ENCODE data around the gene GOLGA6B. TPM values are rescaled to one million over a fixed set of nuclear protein-coding genes. Genes with fewer than 3 reads are reported as not detected.
A peak's percentile ranks its signal among the peaks of the same experiment; 100 is the strongest.
"Not testable (repeated sequence)": the region's sequence is repeated elsewhere in the genome, so short reads cannot be mapped to it uniquely, and the experiment has no call there.

Gene GOLGA6B
- total RNA-seq, 4 donors from 2014 or later = 0.27 TPM; not detected in 3

DNA sequence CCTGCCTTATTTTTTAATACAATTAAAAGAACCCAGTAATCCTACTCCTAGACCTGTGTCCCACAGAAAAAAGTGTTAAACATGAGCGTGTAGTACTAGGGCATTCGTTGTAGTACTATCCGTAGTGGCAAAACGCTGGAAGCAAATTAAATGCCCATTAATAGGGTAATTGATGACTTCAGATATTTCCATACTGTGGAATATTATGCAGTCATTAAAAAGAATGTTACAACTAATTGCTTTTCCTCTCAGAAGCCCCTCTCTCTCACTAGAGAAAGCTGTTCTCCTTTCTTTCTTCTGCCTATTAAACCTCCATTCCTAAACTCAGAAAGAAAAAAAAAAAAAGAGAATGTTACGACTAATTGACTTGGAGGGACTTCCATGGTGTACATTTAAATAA is 34.2 kb downstream of the GOLGA6B start:
- 98% methylated on average over 5 of the region's 5 CpGs for WGBS, 2 donors
- no peak for DNase-seq
- Histone ChIP-seq H3K36me3 (no peaks in the 10 kb centered on the region), H3K4me3 (replicated peaks in 1 of 3) (no peak overlapping the region), H3K27ac (no peak overlapping the region), H3K27me3 (no peaks in the 10 kb centered on the region), H3K4me1 (peaks cover 6 to 13% of the 10 kb centered on the region in 2 donors), H3K9me3 (no peaks in the 10 kb centered on the region)
- intact Hi-C loops (cut with DNase I) = no loop called here
- no peak for TF ChIP-seq POLR2A (IDR thresholded peaks at IDR 0.05)
- no peak for TF ChIP-seq CTCF (IDR thresholded peaks at IDR 0.05)

GRCh38 chr15:72690938-72691337 is 36.4 kb downstream of the GOLGA6B start:
- intact Hi-C loops (cut with DNase I) = no loop called here
- Histone ChIP-seq H3K36me3 (no peaks in the 10 kb centered on the region), H3K4me3 (replicated peaks in 1 of 3) (no peak overlapping the region), H3K4me1 (peaks cover 6 to 9% of the 10 kb centered on the region in 2 donors), H3K27ac (no peak overlapping the region), H3K27me3 (no peaks in the 10 kb centered on the region), H3K9me3 (no peaks in the 10 kb centered on the region)
- TF ChIP-seq POLR2A (IDR thresholded peaks at IDR 0.05) (no peak), CTCF (IDR thresholded peaks at IDR 0.05) (no peak)
- WGBS, 2 donors = 33 to 50% methylated on average over 5 of the region's 5 CpGs
- peak; percentile 12 to 17 for DNase-seq

GRCh38 chr15:72698938-72699337 is 44.4 kb downstream of the GOLGA6B start:
- H3K9me3 ChIP-seq = no peaks in the 10 kb centered on the region
- intact Hi-C loops (cut with DNase I) = no loop called here
- no peaks in the 10 kb centered on the region for H3K27me3 ChIP-seq
- DNase-seq = no peak
- WGBS, 2 donors = 95 to 97% methylated on average over 5 of the region's 5 CpGs
- no peaks in the 10 kb centered on the region for H3K36me3 ChIP-seq
- H3K4me1 ChIP-seq = no peaks in the 10 kb centered on the region
- TF ChIP-seq POLR2A (IDR thresholded peaks at IDR 0.05) (no peak), CTCF (IDR thresholded peaks at IDR 0.05) (no peak)
- H3K27ac ChIP-seq = no peak overlapping the region
- no peak overlapping the region for H3K4me3 ChIP-seq (replicated peaks in 1 of 3)

DNA sequence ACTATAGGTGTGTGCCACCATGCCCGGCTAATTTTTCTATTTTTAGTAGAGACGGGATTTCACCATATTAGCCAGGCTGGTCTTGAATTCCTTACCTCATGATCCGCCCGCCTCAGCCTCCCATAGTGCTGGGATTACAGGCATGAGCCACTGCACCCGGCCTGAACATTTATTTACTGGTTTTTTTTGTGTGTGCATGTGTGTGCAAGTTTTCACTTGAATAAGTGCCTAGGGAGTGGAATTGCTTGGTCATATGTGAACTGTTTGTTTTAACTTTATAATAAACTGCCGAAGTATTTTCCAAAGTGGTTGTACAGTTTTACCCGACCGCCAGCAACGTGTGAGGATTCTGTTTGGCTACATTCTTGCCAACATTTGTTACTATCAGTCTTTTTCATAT is 45.6 kb downstream of the GOLGA6B start:
- Histone ChIP-seq H3K4me3 (replicated peaks in 1 of 3) (no peak overlapping the region), H3K27ac (no peak overlapping the region), H3K4me1 (no peaks in the 10 kb centered on the region), H3K9me3 (no peaks in the 10 kb centered on the region), H3K27me3 (no peaks in the 10 kb centered on the region), H3K36me3 (no peaks in the 10 kb centered on the region)
- 83 to 92% methylated on average over 9 of the region's 9 CpGs for WGBS, 2 donors
- no peak for TF ChIP-seq POLR2A (IDR thresholded peaks at IDR 0.05)
- TF ChIP-seq CTCF (IDR thresholded peaks at IDR 0.05) = no peak
- DNase-seq = no peak
- intact Hi-C loops (cut with DNase I) = no loop called here

- TF ChIP-seq CTCF (IDR thresholded peaks at IDR 0.05) (no peak), POLR2A (IDR thresholded peaks at IDR 0.05) (no peak)
- intact Hi-C loops (cut with DNase I) = no loop called here
- DNase-seq = no peak
- Histone ChIP-seq H3K36me3 (no peaks in the 10 kb centered on the region), H3K4me1 (peaks cover 0 to 3% of the 10 kb centered on the region in 2 donors), H3K27me3 (no peaks in the 10 kb centered on the region), H3K9me3 (no peaks in the 10 kb centered on the region), H3K27ac (no peak overlapping the region), H3K4me3 (replicated peaks in 1 of 3) (no peak overlapping the region)
- WGBS, 2 donors = 95 to 96% methylated on average over 11 of the region's 11 CpGs
Measured at GRCh38 chr15:72706266-72706665, 51.8 kb downstream of the GOLGA6B start.

- H3K4me1 ChIP-seq; intact Hi-C loops (cut with DNase I); H3K27me3 ChIP-seq; H3K9me3 ChIP-seq; H3K36me3 ChIP-seq; DNase-seq; H3K4me3 ChIP-seq (replicated peaks in 1 of 3); H3K27ac ChIP-seq: not testable (repeated sequence)
- WGBS, 2 donors = 83% methylated on average over 8 of the region's 8 CpGs
Measured at GRCh38 chr15:72708551-72709303, 54.2 kb downstream of the GOLGA6B start.

All from thyroid gland (tissue), 4 donors.